H9 (cell line): Measurements from ENCODE around the gene STIM2. TPM values are rescaled to one million over a fixed set of nuclear protein-coding genes. Genes with fewer than 3 reads are reported as not detected.

ENCODE experiments used
- DNase-seq: peaks from one replicate; pipeline ENCODE4 v3.0.0-alpha.2; 2017
- H2AFZ ChIP-seq: one replicate; pipeline ENCODE4 v1.6.1; 2013; ENCODE audit warnings: mild to moderate bottlenecking, low read length, control low read depth, moderate library complexity
- H2AK5ac ChIP-seq: 2 replicates; pipeline ENCODE4 v1.6.1; 2013; ENCODE audit warnings: low read length, control low read depth, mixed read lengths; ENCODE audit not compliant: insufficient read length
- H2BK120ac ChIP-seq: one replicate; pipeline ENCODE4 v1.6.1; 2013; ENCODE audit warnings: low read depth, mild to moderate bottlenecking, low read length, control low read depth, inconsistent platforms; ENCODE audit not compliant: poor library complexity, severe bottlenecking
- H2BK12ac ChIP-seq: 2 replicates; pipeline ENCODE4 v1.6.1; 2013; ENCODE audit warnings: low read length, control low read depth, mixed read lengths, low read depth; ENCODE audit not compliant: insufficient read length
- H2BK15ac ChIP-seq: 2 replicates; pipeline ENCODE4 v1.6.1; 2013; ENCODE audit warnings: low read depth, low read length, control low read depth
- H2BK20ac ChIP-seq: one replicate; pipeline ENCODE4 v1.6.1; 2013; ENCODE audit warnings: low read depth, mild to moderate bottlenecking, low read length, control low read depth, inconsistent platforms; ENCODE audit not compliant: poor library complexity, severe bottlenecking
- H2BK5ac ChIP-seq: 2 replicates; pipeline ENCODE4 v1.6.1; 2013; ENCODE audit warnings: low read length, control low read depth, mixed read lengths; ENCODE audit not compliant: insufficient read length
- H3K14ac ChIP-seq: 2 replicates; pipeline ENCODE4 v1.6.1; 2013; ENCODE audit warnings: low read length, control low read depth; ENCODE audit not compliant: insufficient read depth
- H3K18ac ChIP-seq: 2 replicates; pipeline ENCODE4 v1.6.1; 2013; ENCODE audit warnings: low read depth, mild to moderate bottlenecking, mixed read lengths, low read length, control low read depth; ENCODE audit not compliant: insufficient read length
- H3K23ac ChIP-seq: 2 replicates; pipeline ENCODE4 v1.6.1; 2013; ENCODE audit warnings: low read length, control low read depth, mixed read lengths, low read depth; ENCODE audit not compliant: insufficient read length
- H3K23me2 ChIP-seq: 2 replicates; pipeline ENCODE4 v1.6.1; 2013; ENCODE audit warnings: low read depth, mild to moderate bottlenecking, mixed read lengths, low read length, control low read depth; ENCODE audit not compliant: insufficient read length, poor library complexity, severe bottlenecking
- H3K27ac ChIP-seq: 2 replicates; pipeline ENCODE4 v1.5.1; 2013; ENCODE audit warnings: low read length, control low read depth, mixed read lengths, low read depth; ENCODE audit not compliant: insufficient read length
- H3K27me3 ChIP-seq: 2 replicates; pipeline ENCODE4 v1.6.1; 2013; ENCODE audit warnings: low read length, control low read depth, inconsistent platforms; ENCODE audit not compliant: insufficient read depth
- H3K4ac ChIP-seq: 2 replicates; pipeline ENCODE4 v1.6.1; 2013; ENCODE audit warnings: low read depth, mild to moderate bottlenecking, control low read depth, inconsistent platforms, low read length, moderate library complexity
- H3K4me1 ChIP-seq: 2 replicates; pipeline ENCODE4 v1.6.1; 2013; ENCODE audit warnings: low read length, control low read depth, inconsistent platforms; ENCODE audit not compliant: insufficient read depth
- H3K4me2 ChIP-seq: 2 replicates; pipeline ENCODE4 v1.6.1; 2013; ENCODE audit warnings: low read length, control low read depth, mixed read lengths; ENCODE audit not compliant: insufficient read length, insufficient read depth
- H3K56ac ChIP-seq: 2 replicates; pipeline ENCODE4 v1.6.1; 2013; ENCODE audit warnings: low read depth, mild to moderate bottlenecking, mixed read lengths, low read length, control low read depth; ENCODE audit not compliant: insufficient read length
- H3K79me1 ChIP-seq: 2 replicates; pipeline ENCODE4 v1.6.1; 2013; ENCODE audit warnings: low read depth, mild to moderate bottlenecking, moderate library complexity, low read length, control low read depth, inconsistent platforms; ENCODE audit not compliant: insufficient read depth, poor library complexity, severe bottlenecking
- H3K79me2 ChIP-seq: 2 replicates; pipeline ENCODE4 v1.6.1; 2013; ENCODE audit warnings: low read length, control low read depth, inconsistent platforms; ENCODE audit not compliant: insufficient read depth
- H3K9ac ChIP-seq: 2 replicates; pipeline ENCODE4 v1.6.1; 2013; ENCODE audit warnings: low read length, control low read depth, mixed read lengths; ENCODE audit not compliant: insufficient read length; ENCODE audit errors: extremely low read depth
- H3K9me3 ChIP-seq: one replicate; pipeline ENCODE4 v1.6.1; 2013; ENCODE audit warnings: low read depth, low read length, inconsistent platforms; ENCODE audit not compliant: control insufficient read depth
- H3T11ph ChIP-seq: one replicate; pipeline ENCODE4 v1.6.1; 2013; ENCODE audit warnings: mild to moderate bottlenecking, low read length, control low read depth, inconsistent platforms
- H4K20me1 ChIP-seq: one replicate; pipeline ENCODE4 v1.6.1; 2013; ENCODE audit not compliant: control insufficient read depth, insufficient read length, insufficient read depth
- H4K5ac ChIP-seq: 2 replicates; pipeline ENCODE4 v1.6.1; 2013; ENCODE audit warnings: low read depth, mild to moderate bottlenecking, mixed read lengths, low read length, control low read depth; ENCODE audit not compliant: insufficient read length
- H4K8ac ChIP-seq: replicated peaks from 2 replicates; pipeline ENCODE4 v1.6.1; 2013; ENCODE audit warnings: low read length, control low read depth, mixed read lengths, low read depth; ENCODE audit not compliant: insufficient read length
- H4K91ac ChIP-seq: 2 replicates; pipeline ENCODE4 v1.6.1; 2013; ENCODE audit warnings: low read depth, mild to moderate bottlenecking, moderate library complexity, mixed read lengths, low read length, control low read depth; ENCODE audit not compliant: insufficient read length
- H3K27ac Mint-ChIP-seq, 3 experiments: 2 replicates in 2 of 3; 3 replicates in 1 of 3; pipeline ENCODE4 v1.8.0; 2020 to 2021; ENCODE audit warnings: mixed read lengths in 3 of 3, mild to moderate bottlenecking in 1 of 3, moderate library complexity in 1 of 3
- H3K27me3 Mint-ChIP-seq: 2 replicates; pipeline ENCODE4 v1.8.0; 2021; ENCODE audit warnings: low read depth, mild to moderate bottlenecking, moderate library complexity, mixed read lengths
- H3K36me3 Mint-ChIP-seq, 3 experiments: 2 replicates in 2 of 3; 3 replicates in 1 of 3; pipeline ENCODE4 v1.8.0; 2020 to 2021; ENCODE audit warnings: low read depth in 3 of 3, mixed read lengths in 3 of 3; ENCODE audit not compliant: insufficient read depth in 1 of 3
- H3K4me1 Mint-ChIP-seq, 2 experiments: 2 replicates each; pipeline ENCODE4 v1.8.0; 2020; ENCODE audit warnings: mixed read lengths in 2 of 2
- H3K4me3 Mint-ChIP-seq, 2 experiments: 2 replicates in 1 of 2; 3 replicates in 1 of 2; pipeline ENCODE4 v1.8.0; 2020 to 2021; ENCODE audit warnings: mild to moderate bottlenecking in 2 of 2, mixed read lengths in 2 of 2, moderate library complexity in 1 of 2
- H3K9me3 Mint-ChIP-seq, 2 experiments: 2 replicates in 1 of 2; 3 replicates in 1 of 2; pipeline ENCODE4 v1.8.0; 2020; ENCODE audit warnings: mild to moderate bottlenecking in 2 of 2, mixed read lengths in 2 of 2, moderate library complexity in 1 of 2
- CTCF ChIP-seq: fragments of 200-600 bp; sonication (generic); conservative IDR thresholded peaks from 3 replicates; pipeline ENCODE4 v1.8.0; 2021; ENCODE audit warnings: antibody characterized with exemption, mild to moderate bottlenecking
- WGBS: extraction: QIAGEN DNeasy Blood & Tissue Kit; methylation state at CpG from one replicate; pipeline ENCODE4 v1.1.7; 2013; ENCODE audit warnings: missing lambda C conversion rate, low lambda C conversion rate, mixed read lengths; ENCODE audit not compliant: insufficient read length; ENCODE audit errors: extremely low coverage; 5-methylcytosine and 5-hydroxymethylcytosine counted together
- total RNA-seq: library from RNA; stranded (reverse); gene quantifications from 2 replicates; pipeline ENCODE4 v1.2.1, GENCODE V29; 2021

STIM2 gene
- total RNA-seq, 1 experiment from 2014 or later: 26.2 TPM

GRCh38 chr4:26837993-26838842 lies 22.4 kb upstream of the STIM2 start:
- Histone ChIP-seq H4K5ac (no peak overlapping the region), H3T11ph (no peak overlapping the region), H3K23me2 (no peaks in the 10 kb centered on the region), H2BK20ac (no peak overlapping the region), H2BK120ac (no peak overlapping the region), H2BK15ac (no peak overlapping the region), H3K14ac (no peak overlapping the region), H3K4ac (no peak overlapping the region), H3K4me1 (no peaks in the 10 kb centered on the region; the same call in 1 of the 2 replicates), H3K4me2 (no peak overlapping the region), H4K8ac (no peak overlapping the region), H3K23ac (no peak overlapping the region), H2BK12ac (no peak overlapping the region), H3K27me3 (no peaks in the 10 kb centered on the region), H3K9me3 (no peaks in the 10 kb centered on the region), H2AK5ac (no peak overlapping the region), H3K56ac (no peak overlapping the region), H3K18ac (no peak overlapping the region), H3K79me1 (no peaks in the 10 kb centered on the region), H3K27ac (no peak overlapping the region), H3K9ac (no peak overlapping the region), H2BK5ac (no peak overlapping the region), H3K79me2 (no peaks in the 10 kb centered on the region), H2AFZ (no peak overlapping the region), H4K20me1 (no peaks in the 10 kb centered on the region), H4K91ac (no peak overlapping the region)
- no CpG with 5 or more reads among the region's 8 CpGs for WGBS
- TF ChIP-seq CTCF: no peak
- Mint-ChIP-seq H3K27ac (no peak overlapping the region), H3K36me3 (no peaks in the 10 kb centered on the region), H3K4me1 (peaks cover 8 to 13% of the 10 kb centered on the region in 2 experiments; a peak in 3 of 4 replicates), H3K9me3 (no peaks in the 10 kb centered on the region), H3K4me3 (no peak overlapping the region), H3K27me3 (no peaks in the 10 kb centered on the region)
- DNase-seq: no peak
